Fibroblast of upper back skin (primary cell): ENCODE measurements around the gene MAGEB1.

ENCODE experiments used
- DNase-seq: peaks from one replicate; pipeline ENCODE4 v3.0.0-alpha.2; 2013

MAGEB1 gene

GRCh38 chrX:30301208-30301607 lies 54.3 kb downstream of the MAGEB1 start:
- no peak for DNase-seq
